SK-N-SH treated with all-trans-retinoic acid at 6 μM for 48 hours (cell line): ENCODE data around the gene CSRNP3.

Source experiments
- BACH2 ChIP-seq: fragments of 250-450 bp; sonication (Bioruptor Pico); IDR thresholded peaks from 2 replicates; pipeline ENCODE4 v1.9.0; 2021; ENCODE audit warnings: mild to moderate bottlenecking, borderline replicate concordance
- OSR1 ChIP-seq: fragments of 250-450 bp; sonication (Bioruptor Pico); IDR thresholded peaks from 2 replicates; pipeline ENCODE4 v1.8.0; 2022; ENCODE audit warnings: moderate library complexity, mild to moderate bottlenecking, inconsistent platforms
- PATZ1 ChIP-seq: fragments of 250-450 bp; sonication (Bioruptor Pico); IDR thresholded peaks from 2 replicates; pipeline ENCODE4 v1.8.0; 2020; ENCODE audit warnings: mild to moderate bottlenecking, moderate library complexity, borderline replicate concordance
- TCF4 ChIP-seq: fragments of 250-450 bp; sonication (Bioruptor Pico); IDR thresholded peaks from 2 replicates; pipeline ENCODE4 v1.8.0; 2021; ENCODE audit warnings: mild to moderate bottlenecking, moderate library complexity, borderline replicate concordance
- TOX ChIP-seq: fragments of 250-450 bp; sonication (Bioruptor Pico); IDR thresholded peaks from 2 replicates; pipeline ENCODE4 v1.8.0; 2021; ENCODE audit warnings: mild to moderate bottlenecking, moderate library complexity, borderline replicate concordance
- ZC3H10 ChIP-seq: fragments of 250-450 bp; sonication (Bioruptor Pico); IDR thresholded peaks from 2 replicates; pipeline ENCODE4 v1.5.1; 2021; ENCODE audit warnings: mild to moderate bottlenecking, moderate library complexity
- ZFP3 ChIP-seq: fragments of 250-450 bp; sonication (Bioruptor Pico); IDR thresholded peaks from 2 replicates; pipeline ENCODE4 v1.5.0; 2020; ENCODE audit warnings: mild to moderate bottlenecking, moderate library complexity
- ZFP30 ChIP-seq: fragments of 450-650 bp; formaldehyde crosslinking; IDR thresholded peaks from 2 replicates; pipeline ENCODE4 v1.5.0; 2022; ENCODE audit warnings: mild to moderate bottlenecking, moderate library complexity
- ZNF565 ChIP-seq: fragments of 450-650 bp; formaldehyde crosslinking; conservative IDR thresholded peaks from 2 replicates; pipeline ENCODE4 v1.5.0; 2020; ENCODE audit warnings: low read depth, mild to moderate bottlenecking, moderate library complexity
- ZNF8 ChIP-seq: fragments of 450-650 bp; formaldehyde crosslinking; IDR thresholded peaks from 2 replicates; pipeline ENCODE4 v1.5.0; 2020; ENCODE audit warnings: mild to moderate bottlenecking, moderate library complexity

- TF ChIP-seq ZNF565 (CRISPR knock-in tag) (no peak), OSR1 (no peak), ZFP3 (CRISPR knock-in tag) (no peak), ZFP30 (CRISPR knock-in tag) (no peak), TOX (CRISPR knock-in tag) (no peak), ZC3H10 (CRISPR knock-in tag) (no peak), PATZ1 (CRISPR knock-in tag) (no peak), BACH2 (CRISPR knock-in tag) (no peak), ZNF8 (no peak), TCF4 (CRISPR knock-in tag) (no peak)
These were observed 125.4 kb downstream of the CSRNP3 start for GRCh38 chr2:165594935-165595255.
